Right atrium auricular region (tissue), 2 donors: ENCODE data around the gene ZNF148. TPM values are rescaled to one million over a fixed set of nuclear protein-coding genes. Genes with fewer than 3 reads are reported as not detected.
"Not testable (repeated sequence)": the region's sequence is repeated elsewhere in the genome, so short reads cannot be mapped to it uniquely, and the experiment has no call there.

ENCODE experiments used
- DNase-seq: peaks from one replicate; pipeline ENCODE4 v3.0.0-alpha.2; 2019; ENCODE audit warnings: low spot score
- H3K27ac ChIP-seq, 2 donors: fragments of 200-600 bp; sonication (generic); 1 replicate in 1 of 2; 2 replicates in 1 of 2; pipeline ENCODE4 v1.5.1; 2016 to 2019
- H3K27me3 ChIP-seq, 2 donors: fragments of 200-600 bp; sonication (generic); one replicate each; pipeline versions ENCODE4 v1.5.1 to v1.6.0; 2017 to 2019
- H3K36me3 ChIP-seq: fragments of 200-600 bp; sonication (generic); one replicate; pipeline ENCODE4 v1.5.1; 2016
- H3K4me1 ChIP-seq, 2 donors: fragments of 200-600 bp; sonication (generic); one replicate each; pipeline versions ENCODE4 v1.5.1 to v1.6.0; 2017 to 2019
- H3K4me3 ChIP-seq, 2 donors: fragments of 200-600 bp; sonication (generic); 1 replicate in 1 of 2; 2 replicates in 1 of 2; pipeline ENCODE4 v1.5.1; 2017 to 2019; ENCODE audit warnings: mild to moderate bottlenecking in 1 of 2, moderate library complexity in 1 of 2
- H3K9me3 ChIP-seq, 2 donors: fragments of 200-600 bp; sonication (generic); one replicate each; pipeline ENCODE4 v1.5.1; 2019
- CTCF ChIP-seq, 2 donors: fragments of 200-600 bp; sonication (generic); IDR thresholded peaks; one replicate each; pipeline ENCODE4 v1.5.1; 2019; ENCODE audit warnings: antibody characterized with exemption in 2 of 2
- total RNA-seq, 2 donors: library from RNA; depleted of rRNA; stranded (reverse); fragments of >200 nt; gene quantifications; one replicate each; pipeline ENCODE4 v1.1.0, GENCODE V29; 2016

ZNF148 gene
- total RNA-seq, 2 donors from 2014 or later: 21.3 to 24.3 TPM

- no peak for DNase-seq
- Histone ChIP-seq H3K27me3 (no peaks in the 10 kb centered on the region), H3K36me3 (no peaks in the 10 kb centered on the region), H3K4me1 (no peaks in the 10 kb centered on the region), H3K9me3 (no peaks in the 10 kb centered on the region), H3K4me3 (no peak overlapping the region), H3K27ac (no peak overlapping the region)
- no peak for TF ChIP-seq CTCF (IDR thresholded peaks at IDR 0.05)
These were observed 30.9 kb upstream of the ZNF148 start for GRCh38 chr3:125406070-125406469.

GRCh38 chr3:125405515-125405914 lies 30.4 kb upstream of the ZNF148 start:
- H3K27me3 ChIP-seq, H3K27ac ChIP-seq, H3K9me3 ChIP-seq, H3K4me1 ChIP-seq, H3K4me3 ChIP-seq, H3K36me3 ChIP-seq, DNase-seq: not testable (repeated sequence)

- Histone ChIP-seq H3K36me3 (no peaks in the 10 kb centered on the region), H3K4me1 (no peaks in the 10 kb centered on the region), H3K27ac (no peak overlapping the region), H3K4me3 (no peak overlapping the region), H3K9me3 (no peaks in the 10 kb centered on the region), H3K27me3 (no peaks in the 10 kb centered on the region)
- no peak for DNase-seq
- TF ChIP-seq CTCF (IDR thresholded peaks at IDR 0.05): no peak
These were observed 28.7 kb upstream of the ZNF148 start for GRCh38 chr3:125403789-125404188.

- no peak overlapping the region for H3K27ac ChIP-seq
These were observed 27.5 kb upstream of the ZNF148 start for GRCh38 chr3:125402639-125403038.

GRCh38 chr3:125401402-125401801 lies 26.3 kb upstream of the ZNF148 start:
- Histone ChIP-seq H3K4me3 (no peak overlapping the region), H3K36me3 (no peaks in the 10 kb centered on the region), H3K27ac (no peak overlapping the region), H3K27me3 (no peaks in the 10 kb centered on the region), H3K4me1 (no peaks in the 10 kb centered on the region), H3K9me3 (no peaks in the 10 kb centered on the region)
- DNase-seq: no peak
- TF ChIP-seq CTCF (IDR thresholded peaks at IDR 0.05): no peak

More at GRCh38 chr3:125402639-125403038, 27.5 kb upstream of the ZNF148 start:
- Histone ChIP-seq H3K4me3 (no peak overlapping the region), H3K4me1 (no peaks in the 10 kb centered on the region), H3K27me3 (no peaks in the 10 kb centered on the region), H3K36me3 (no peaks in the 10 kb centered on the region), H3K9me3 (no peaks in the 10 kb centered on the region)
- no peak for DNase-seq
- no peak for TF ChIP-seq CTCF (IDR thresholded peaks at IDR 0.05)

- Histone ChIP-seq H3K4me1 (no peaks in the 10 kb centered on the region), H3K4me3 (no peak overlapping the region), H3K27me3 (no peaks in the 10 kb centered on the region), H3K27ac (no peak overlapping the region), H3K36me3 (no peaks in the 10 kb centered on the region), H3K9me3 (no peaks in the 10 kb centered on the region)
- no peak for TF ChIP-seq CTCF (IDR thresholded peaks at IDR 0.05)
- no peak for DNase-seq
These were observed 23.8 kb upstream of the ZNF148 start for GRCh38 chr3:125398952-125399351.
